Nephron (organoid): ENCODE measurements around the gene FXYD3.

ENCODE experiments used
- H3K27ac Mint-ChIP-seq, 3 experiments: 2 replicates each; pipeline ENCODE4 v1.8.0; 2020; ENCODE audit warnings: mixed read lengths in 3 of 3, mild to moderate bottlenecking in 2 of 3, moderate library complexity in 1 of 3
- H3K27me3 Mint-ChIP-seq: 2 replicates; pipeline ENCODE4 v1.8.0; 2021; ENCODE audit warnings: low read depth, mild to moderate bottlenecking, moderate library complexity, mixed read lengths
- H3K36me3 Mint-ChIP-seq: 2 replicates; pipeline ENCODE4 v1.8.0; 2020; ENCODE audit warnings: low read depth, mixed read lengths
- H3K4me1 Mint-ChIP-seq: 2 replicates; pipeline ENCODE4 v1.8.0; 2020; ENCODE audit warnings: mixed read lengths
- H3K4me3 Mint-ChIP-seq, 3 experiments: 2 replicates each; pipeline ENCODE4 v1.8.0; 2020; ENCODE audit warnings: mild to moderate bottlenecking in 3 of 3, mixed read lengths in 3 of 3, moderate library complexity in 2 of 3
- H3K9me3 Mint-ChIP-seq: 2 replicates; pipeline ENCODE4 v1.8.0; 2020; ENCODE audit warnings: mixed read lengths
- TF ChIP-seq, protein P1 (sequence below), 3 experiments: fragments of 200-600 bp; sonication (generic); IDR thresholded peaks; one replicate each; pipeline ENCODE4 v1.5.0; 2021; ENCODE audit warnings: antibody characterized with exemption in 3 of 3; ENCODE audit not compliant: unreplicated experiment in 3 of 3

The FXYD3 gene

DNA sequence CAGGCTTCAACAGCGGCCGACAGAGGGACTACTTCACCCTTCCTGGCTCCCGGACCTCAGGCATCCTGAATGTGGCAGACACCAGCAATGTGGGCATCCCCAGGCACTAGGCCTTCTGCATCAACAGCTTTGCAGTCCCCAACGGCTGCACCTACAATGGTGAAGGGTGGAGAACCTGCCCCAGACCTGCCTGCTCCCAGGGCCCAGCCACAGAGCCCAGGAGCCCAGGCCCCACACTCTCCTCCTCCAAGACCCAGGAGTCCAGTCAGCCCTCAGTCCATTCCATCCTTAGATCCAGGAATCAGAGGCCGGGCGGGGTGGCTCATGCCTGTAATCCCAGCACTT lies 39.6 kb upstream of the FXYD3 start:
- H3K27me3 Mint-ChIP-seq: peaks cover 9% of the 10 kb centered on the region
- H3K4me3 Mint-ChIP-seq: no peak overlapping the region
- H3K27ac Mint-ChIP-seq: no peak overlapping the region
- TF ChIP-seq, protein P1, sequence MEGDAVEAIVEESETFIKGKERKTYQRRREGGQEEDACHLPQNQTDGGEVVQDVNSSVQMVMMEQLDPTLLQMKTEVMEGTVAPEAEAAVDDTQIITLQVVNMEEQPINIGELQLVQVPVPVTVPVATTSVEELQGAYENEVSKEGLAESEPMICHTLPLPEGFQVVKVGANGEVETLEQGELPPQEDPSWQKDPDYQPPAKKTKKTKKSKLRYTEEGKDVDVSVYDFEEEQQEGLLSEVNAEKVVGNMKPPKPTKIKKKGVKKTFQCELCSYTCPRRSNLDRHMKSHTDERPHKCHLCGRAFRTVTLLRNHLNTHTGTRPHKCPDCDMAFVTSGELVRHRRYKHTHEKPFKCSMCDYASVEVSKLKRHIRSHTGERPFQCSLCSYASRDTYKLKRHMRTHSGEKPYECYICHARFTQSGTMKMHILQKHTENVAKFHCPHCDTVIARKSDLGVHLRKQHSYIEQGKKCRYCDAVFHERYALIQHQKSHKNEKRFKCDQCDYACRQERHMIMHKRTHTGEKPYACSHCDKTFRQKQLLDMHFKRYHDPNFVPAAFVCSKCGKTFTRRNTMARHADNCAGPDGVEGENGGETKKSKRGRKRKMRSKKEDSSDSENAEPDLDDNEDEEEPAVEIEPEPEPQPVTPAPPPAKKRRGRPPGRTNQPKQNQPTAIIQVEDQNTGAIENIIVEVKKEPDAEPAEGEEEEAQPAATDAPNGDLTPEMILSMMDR (IDR thresholded peaks at IDR 0.05; ENCODE audit: unreplicated experiment in 3 of 3): no peak
- H3K9me3 Mint-ChIP-seq: no peaks in the 10 kb centered on the region
- no peaks in the 10 kb centered on the region for H3K36me3 Mint-ChIP-seq
- H3K4me1 Mint-ChIP-seq: no peaks in the 10 kb centered on the region

DNA sequence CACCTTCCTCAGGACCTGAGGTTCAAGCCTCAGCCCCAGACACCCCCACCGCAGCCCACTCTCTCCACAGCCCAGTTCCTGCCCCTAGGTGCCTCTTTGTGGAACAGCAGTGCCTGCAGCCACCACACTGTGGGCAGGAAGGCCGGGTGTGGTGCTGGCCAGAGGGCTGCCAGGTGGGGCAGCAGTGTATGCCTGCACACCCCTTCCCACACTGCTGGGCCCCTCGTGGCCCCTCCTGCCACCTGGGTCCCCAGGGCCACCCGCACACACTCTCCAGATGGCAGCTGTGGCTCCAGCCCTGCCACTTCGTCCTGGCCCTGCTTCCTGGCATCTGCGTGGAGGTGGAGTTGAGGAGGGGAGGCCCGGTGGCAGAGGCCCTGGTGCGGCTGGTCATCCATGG lies 39.0 kb upstream of the FXYD3 start:
- Mint-ChIP-seq H3K9me3 (no peaks in the 10 kb centered on the region), H3K27me3 (peaks cover 9% of the 10 kb centered on the region), H3K4me3 (no peak overlapping the region), H3K4me1 (no peaks in the 10 kb centered on the region), H3K27ac (no peak overlapping the region), H3K36me3 (no peaks in the 10 kb centered on the region)
- TF ChIP-seq, protein P1 (IDR thresholded peaks at IDR 0.05; ENCODE audit: unreplicated experiment in 3 of 3): no peak

GRCh38 chr19:35077411-35078223 lies 38.0 kb upstream of the FXYD3 start:
- H3K27me3 Mint-ChIP-seq: peaks cover 11% of the 10 kb centered on the region
- peaks cover 2% of the 10 kb centered on the region for H3K9me3 Mint-ChIP-seq
- TF ChIP-seq, protein P1 (IDR thresholded peaks at IDR 0.05; ENCODE audit: unreplicated experiment in 3 of 3): no peak
- H3K4me3 Mint-ChIP-seq: no peak overlapping the region
- no peak overlapping the region for H3K27ac Mint-ChIP-seq
- H3K36me3 Mint-ChIP-seq: no peaks in the 10 kb centered on the region
- H3K4me1 Mint-ChIP-seq: no peaks in the 10 kb centered on the region

- Mint-ChIP-seq H3K27me3 (peaks cover 13% of the 10 kb centered on the region), H3K27ac (no peak overlapping the region), H3K4me3 (no peak overlapping the region), H3K36me3 (no peaks in the 10 kb centered on the region), H3K9me3 (peaks cover 3% of the 10 kb centered on the region), H3K4me1 (no peaks in the 10 kb centered on the region)
- TF ChIP-seq, protein P1 (IDR thresholded peaks at IDR 0.05; ENCODE audit: unreplicated experiment in 3 of 3): no peak
Observed at GRCh38 chr19:35079826-35080225, 35.8 kb upstream of the FXYD3 start.

- TF ChIP-seq, protein P1 (IDR thresholded peaks at IDR 0.05; ENCODE audit: unreplicated experiment in 3 of 3): no peak
- H3K4me3 Mint-ChIP-seq: no peak overlapping the region
- H3K9me3 Mint-ChIP-seq: peaks cover 3% of the 10 kb centered on the region
- peaks cover 12% of the 10 kb centered on the region for H3K27me3 Mint-ChIP-seq
- H3K4me1 Mint-ChIP-seq: no peaks in the 10 kb centered on the region
- H3K27ac Mint-ChIP-seq: no peak overlapping the region
- H3K36me3 Mint-ChIP-seq: no peaks in the 10 kb centered on the region
Observed at GRCh38 chr19:35080613-35081170, 34.9 kb upstream of the FXYD3 start.

DNA sequence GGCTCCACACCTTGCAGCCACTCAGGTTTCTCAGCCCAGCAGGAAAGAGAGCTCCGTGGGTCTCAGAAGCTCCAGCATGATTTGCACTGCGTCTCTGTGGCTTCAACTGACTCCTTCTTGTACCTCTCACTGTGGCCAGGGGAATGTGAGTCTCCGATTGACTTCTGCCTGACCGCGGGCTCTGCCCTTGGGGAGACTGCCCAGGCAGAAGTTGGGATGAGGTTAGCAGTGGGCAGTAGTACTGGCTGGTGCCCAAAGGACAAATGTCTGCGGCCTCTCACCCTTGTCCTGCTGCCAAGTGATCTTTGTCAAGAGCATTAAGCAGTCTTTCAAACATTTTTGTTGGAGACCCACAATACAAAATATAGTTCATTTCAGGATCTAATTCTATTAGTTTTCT lies 34.4 kb upstream of the FXYD3 start:
- Mint-ChIP-seq H3K36me3 (no peaks in the 10 kb centered on the region), H3K9me3 (peaks cover 3% of the 10 kb centered on the region), H3K27ac (no peak overlapping the region), H3K4me1 (no peaks in the 10 kb centered on the region), H3K4me3 (no peak overlapping the region), H3K27me3 (peaks cover 12% of the 10 kb centered on the region)
- TF ChIP-seq, protein P1 (IDR thresholded peaks at IDR 0.05; ENCODE audit: unreplicated experiment in 3 of 3): no peak
